Epithelial cell of prostate (primary cell): Measurements from ENCODE around the gene ADCY9.
"Not testable (repeated sequence)": the region's sequence is repeated elsewhere in the genome, so short reads cannot be mapped to it uniquely, and the experiment has no call there.

ENCODE experiments used
- DNase-seq: peaks from one replicate; pipeline ENCODE4 v3.0.0-alpha.2; 2011; ENCODE audit warnings: low read depth, low spot score
- H3K27ac ChIP-seq: fragments of 450-650 bp; 2 replicates; pipeline ENCODE4 v1.5.1; 2017; ENCODE audit warnings: mild to moderate bottlenecking

ADCY9 gene

GRCh38 chr16:4046221-4046620 lies 70.0 kb downstream of the ADCY9 start:
- no peak for DNase-seq
- no peak overlapping the region for H3K27ac ChIP-seq

- H3K27ac ChIP-seq, DNase-seq: not testable (repeated sequence)
Measured at GRCh38 chr16:4045561-4045960, 70.7 kb downstream of the ADCY9 start.

- H3K27ac ChIP-seq: no peak overlapping the region
- DNase-seq: no peak
Measured at GRCh38 chr16:4042581-4042980, 73.7 kb downstream of the ADCY9 start.

- H3K27ac ChIP-seq: no peak overlapping the region
- DNase-seq: no peak
Measured at GRCh38 chr16:4038448-4038847, 77.8 kb downstream of the ADCY9 start.

GRCh38 chr16:4036952-4037351 lies 79.3 kb downstream of the ADCY9 start:
- not testable (repeated sequence) for H3K27ac ChIP-seq, DNase-seq

- DNase-seq: no peak
- no peak overlapping the region for H3K27ac ChIP-seq
Measured at GRCh38 chr16:4034963-4035362, 81.3 kb downstream of the ADCY9 start.

GRCh38 chr16:4033951-4034350 lies 82.3 kb downstream of the ADCY9 start:
- no peak for DNase-seq
- H3K27ac ChIP-seq: no peak overlapping the region

GRCh38 chr16:4032768-4033167 lies 83.5 kb downstream of the ADCY9 start:
- DNase-seq: no peak

GRCh38 chr16:4028144-4028543 lies 88.1 kb downstream of the ADCY9 start:
- no peak for DNase-seq
- no peak overlapping the region for H3K27ac ChIP-seq

More at GRCh38 chr16:4032768-4033167, 83.5 kb downstream of the ADCY9 start:
- no peak overlapping the region for H3K27ac ChIP-seq

GRCh38 chr16:4026854-4027253 lies 89.4 kb downstream of the ADCY9 start:
- DNase-seq: no peak
- no peak overlapping the region for H3K27ac ChIP-seq

GRCh38 chr16:4025428-4025827 lies 90.8 kb downstream of the ADCY9 start:
- no peak for DNase-seq
- H3K27ac ChIP-seq: no peak overlapping the region

GRCh38 chr16:4021916-4022315 lies 94.3 kb downstream of the ADCY9 start:
- DNase-seq: no peak
- H3K27ac ChIP-seq: no peak overlapping the region

- DNase-seq: peak; percentile 75
- H3K27ac ChIP-seq: no peak overlapping the region
Measured at GRCh38 chr16:4021070-4021779, 95.0 kb downstream of the ADCY9 start.

GRCh38 chr16:4019371-4019791 lies 96.9 kb downstream of the ADCY9 start:
- no peak for DNase-seq
- H3K27ac ChIP-seq: no peak overlapping the region

GRCh38 chr16:4018391-4018790 lies 97.9 kb downstream of the ADCY9 start:
- H3K27ac ChIP-seq: no peak overlapping the region
- DNase-seq: no peak

GRCh38 chr16:4017807-4018206 lies 98.4 kb downstream of the ADCY9 start:
- DNase-seq: no peak
- H3K27ac ChIP-seq: no peak overlapping the region

- H3K27ac ChIP-seq: no peak overlapping the region
- no peak for DNase-seq
Measured at GRCh38 chr16:4016658-4017057, 99.6 kb downstream of the ADCY9 start.

GRCh38 chr16:4016005-4016352 lies 100.3 kb downstream of the ADCY9 start:
- H3K27ac ChIP-seq: no peak overlapping the region
- DNase-seq: no peak

GRCh38 chr16:4015275-4016004 lies 100.8 kb downstream of the ADCY9 start:
- no peak overlapping the region for H3K27ac ChIP-seq
- DNase-seq: no peak

- no peak for DNase-seq
- H3K27ac ChIP-seq: no peak overlapping the region
Measured at GRCh38 chr16:4011940-4012629, 104.2 kb downstream of the ADCY9 start.

GRCh38 chr16:4011225-4011939 lies 104.9 kb downstream of the ADCY9 start:
- H3K27ac ChIP-seq: no peak overlapping the region
- DNase-seq: no peak
